Activated CD4-positive, CD25-positive, alpha-beta regulatory T cell treated with anti-CD3 and anti-CD28 coated beads, Interleukin-2, amount 50 U/mL, for 72 hours (primary cell): ENCODE data around the gene RAB11FIP4.

Experiments used
- DNase-seq: peaks from one replicate; pipeline ENCODE4 v3.0.0; 2021

RAB11FIP4 gene

GRCh38 chr17:31388351-31388750 is 3.1 kb upstream of the RAB11FIP4 start:
- DNase-seq: no peak

- DNase-seq: peak; percentile 47
Measured at GRCh38 chr17:31388770-31389656, 2.5 kb upstream of the RAB11FIP4 start.

- DNase-seq: no peak
Measured at GRCh38 chr17:31389657-31390381, 1.7 kb upstream of the RAB11FIP4 start.

GRCh38 chr17:31390426-31390747 is 1.1 kb upstream of the RAB11FIP4 start:
- DNase-seq: no peak

GRCh38 chr17:31390748-31391495 is 553 bp upstream of the RAB11FIP4 start:
- no peak for DNase-seq

GRCh38 chr17:31392002-31392855 is 754 bp downstream of the RAB11FIP4 start:
- DNase-seq: no peak

GRCh38 chr17:31392856-31393748 is 1.6 kb downstream of the RAB11FIP4 start:
- DNase-seq: peak; percentile 7

GRCh38 chr17:31393749-31394146 is 2.3 kb downstream of the RAB11FIP4 start:
- no peak for DNase-seq

GRCh38 chr17:31394544-31394943 is 3.1 kb downstream of the RAB11FIP4 start:
- DNase-seq: no peak

- no peak for DNase-seq
Measured at GRCh38 chr17:31397256-31397939, 5.9 kb downstream of the RAB11FIP4 start.

GRCh38 chr17:31398381-31399311 is 7.2 kb downstream of the RAB11FIP4 start:
- no peak for DNase-seq

- DNase-seq: peak; percentile 20
Measured at GRCh38 chr17:31400481-31400950, 9.0 kb downstream of the RAB11FIP4 start.

- no peak for DNase-seq
Measured at GRCh38 chr17:31401456-31402254, 10.2 kb downstream of the RAB11FIP4 start.

- DNase-seq: no peak
Measured at GRCh38 chr17:31404028-31404949, 12.8 kb downstream of the RAB11FIP4 start.

- DNase-seq: no peak
Measured at GRCh38 chr17:31405890-31406371, 14.5 kb downstream of the RAB11FIP4 start.

GRCh38 chr17:31408586-31408985 is 17.1 kb downstream of the RAB11FIP4 start:
- no peak for DNase-seq

GRCh38 chr17:31411707-31412285 is 20.3 kb downstream of the RAB11FIP4 start:
- no peak for DNase-seq
